Cardiac muscle cell (in vitro differentiated cells and primary cell): ENCODE results near the gene MORN5. TPM values are rescaled to one million over a fixed set of nuclear protein-coding genes. Genes with fewer than 3 reads are reported as not detected.

Experiments
- DNase-seq, 2 donors: peaks; one replicate each; pipeline versions ENCODE4 v3.0.0 to v3.0.0-alpha.2; 2010 to 2017; ENCODE audit warnings: low read depth in 1 of 2, low spot score in 1 of 2
- H3K27ac ChIP-seq: fragments of 200-600 bp; sonication (generic); 2 replicates; pipeline ENCODE4 v1.5.1; 2016
- H3K27me3 ChIP-seq: fragments of 200-600 bp; sonication (generic); 2 replicates; pipeline ENCODE4 v1.6.0; 2016; ENCODE audit warnings: control low read depth
- H3K36me3 ChIP-seq: fragments of 200-600 bp; sonication (generic); 2 replicates; pipeline ENCODE4 v1.5.1; 2016; ENCODE audit warnings: control low read depth
- H3K4me1 ChIP-seq: fragments of 200-600 bp; sonication (generic); 2 replicates; pipeline ENCODE4 v1.8.1; 2017; ENCODE audit warnings: low read depth, mild to moderate bottlenecking, mixed run types
- H3K4me3 ChIP-seq: fragments of 200-600 bp; sonication (generic); 2 replicates; pipeline ENCODE4 v1.5.1; 2016; ENCODE audit warnings: mild to moderate bottlenecking
- H3K9me3 ChIP-seq: fragments of 200-600 bp; sonication (generic); 2 replicates; pipeline ENCODE4 v1.5.1; 2017; ENCODE audit warnings: low read depth, mild to moderate bottlenecking, control low read depth
- polyA plus RNA-seq: library from polyadenylated mRNA; unstranded; fragments of >200 nt; fragmentation: Nextera tagmentation; extraction: Ambion mirVana; gene quantifications from 2 replicates; pipeline ENCODE4 v1.2.1, GENCODE V29; 2016
- total RNA-seq: library from RNA; depleted of rRNA; stranded (reverse); fragments of >200 nt; gene quantifications from 2 replicates; pipeline ENCODE4 v1.2.3, GENCODE V29; 2016
- TF ChIP-seq, protein P1 (sequence below): IDR thresholded peaks from 2 replicates; pipeline ENCODE4 v1.5.1; 2012; ENCODE audit warnings: low read depth, mild to moderate bottlenecking, low read length

Gene MORN5
- total and polyA plus RNA-seq, 2 experiments from 2014 or later = not detected

DNA sequence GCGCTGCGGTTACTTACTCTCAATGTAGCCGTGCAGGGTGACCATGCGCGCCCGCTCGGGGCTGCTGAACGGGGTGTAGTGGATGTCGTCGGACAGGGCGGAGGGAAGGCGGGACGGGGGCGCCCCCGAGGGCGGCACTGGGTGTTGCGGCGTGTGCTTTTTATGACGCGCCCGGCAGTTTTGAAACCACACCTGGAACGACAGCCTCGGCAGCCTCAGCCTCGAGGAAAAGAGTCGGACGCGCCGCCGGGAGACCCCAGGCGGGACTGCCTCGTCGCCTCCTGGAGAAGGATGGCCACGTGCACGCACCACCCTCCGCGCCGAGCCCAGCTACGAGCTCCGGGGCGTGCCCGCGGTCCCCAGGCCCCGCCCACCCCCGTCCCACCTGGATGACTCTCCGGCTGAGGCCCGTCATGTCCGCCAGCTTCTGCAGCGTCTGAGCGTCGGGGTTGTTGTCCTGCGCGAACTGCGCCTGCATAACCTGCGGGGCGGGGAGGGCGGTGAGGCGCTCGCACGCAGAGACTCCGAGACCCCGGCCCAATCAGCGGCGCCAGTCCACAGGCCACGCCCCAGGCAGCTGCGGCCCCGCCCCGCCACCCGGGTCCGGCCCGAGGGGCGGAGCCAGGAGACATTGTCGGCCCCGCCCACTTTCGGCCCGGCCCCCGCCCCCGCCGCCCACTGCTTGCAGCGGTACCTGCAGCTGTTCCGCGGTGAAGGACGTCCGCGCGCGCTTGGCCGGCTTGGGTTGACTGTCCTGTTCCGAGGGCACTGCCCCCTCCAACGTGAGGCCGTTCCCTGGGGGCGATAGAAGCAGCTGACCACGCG is 54.1 kb downstream of the MORN5 start:
- no peaks in the 10 kb centered on the region for H3K9me3 ChIP-seq
- H3K36me3 ChIP-seq = no peaks in the 10 kb centered on the region
- DNase-seq = peak in 1 of 2 donors; percentile 87
- no peak overlapping the region for H3K27ac ChIP-seq
- no peaks in the 10 kb centered on the region for H3K4me1 ChIP-seq
- TF ChIP-seq, protein P1, sequence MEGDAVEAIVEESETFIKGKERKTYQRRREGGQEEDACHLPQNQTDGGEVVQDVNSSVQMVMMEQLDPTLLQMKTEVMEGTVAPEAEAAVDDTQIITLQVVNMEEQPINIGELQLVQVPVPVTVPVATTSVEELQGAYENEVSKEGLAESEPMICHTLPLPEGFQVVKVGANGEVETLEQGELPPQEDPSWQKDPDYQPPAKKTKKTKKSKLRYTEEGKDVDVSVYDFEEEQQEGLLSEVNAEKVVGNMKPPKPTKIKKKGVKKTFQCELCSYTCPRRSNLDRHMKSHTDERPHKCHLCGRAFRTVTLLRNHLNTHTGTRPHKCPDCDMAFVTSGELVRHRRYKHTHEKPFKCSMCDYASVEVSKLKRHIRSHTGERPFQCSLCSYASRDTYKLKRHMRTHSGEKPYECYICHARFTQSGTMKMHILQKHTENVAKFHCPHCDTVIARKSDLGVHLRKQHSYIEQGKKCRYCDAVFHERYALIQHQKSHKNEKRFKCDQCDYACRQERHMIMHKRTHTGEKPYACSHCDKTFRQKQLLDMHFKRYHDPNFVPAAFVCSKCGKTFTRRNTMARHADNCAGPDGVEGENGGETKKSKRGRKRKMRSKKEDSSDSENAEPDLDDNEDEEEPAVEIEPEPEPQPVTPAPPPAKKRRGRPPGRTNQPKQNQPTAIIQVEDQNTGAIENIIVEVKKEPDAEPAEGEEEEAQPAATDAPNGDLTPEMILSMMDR = no peak
- H3K4me3 ChIP-seq = peak overlapping the region; percentile 30
- peaks cover 92% of the 10 kb centered on the region for H3K27me3 ChIP-seq

DNA sequence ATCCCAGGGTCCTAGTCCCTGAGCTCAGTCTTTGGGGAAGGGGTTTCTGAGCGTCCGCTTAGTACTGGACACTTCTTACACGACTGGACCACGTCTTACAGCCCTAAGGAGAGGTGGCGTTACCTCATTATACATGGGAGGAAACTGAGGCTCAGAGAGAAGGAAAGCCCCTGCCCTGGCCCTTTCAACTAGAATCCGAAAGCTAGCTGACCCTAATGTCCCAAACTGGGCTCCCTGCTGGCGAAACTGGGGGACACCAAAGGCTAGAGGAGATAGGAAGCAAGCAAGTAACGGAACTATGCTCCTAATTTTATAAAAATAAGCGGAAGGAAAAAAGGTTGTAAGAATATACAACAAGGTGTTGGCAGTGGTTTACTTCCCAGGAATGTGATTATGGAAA is 54.8 kb downstream of the MORN5 start:
- Histone ChIP-seq H3K27ac (no peak overlapping the region), H3K4me3 (peak overlapping the region; percentile 30), H3K36me3 (no peaks in the 10 kb centered on the region), H3K9me3 (no peaks in the 10 kb centered on the region), H3K27me3 (peaks cover 97% of the 10 kb centered on the region), H3K4me1 (peaks cover 5% of the 10 kb centered on the region)
- TF ChIP-seq, protein P1 = no peak
- DNase-seq = no peak

DNA sequence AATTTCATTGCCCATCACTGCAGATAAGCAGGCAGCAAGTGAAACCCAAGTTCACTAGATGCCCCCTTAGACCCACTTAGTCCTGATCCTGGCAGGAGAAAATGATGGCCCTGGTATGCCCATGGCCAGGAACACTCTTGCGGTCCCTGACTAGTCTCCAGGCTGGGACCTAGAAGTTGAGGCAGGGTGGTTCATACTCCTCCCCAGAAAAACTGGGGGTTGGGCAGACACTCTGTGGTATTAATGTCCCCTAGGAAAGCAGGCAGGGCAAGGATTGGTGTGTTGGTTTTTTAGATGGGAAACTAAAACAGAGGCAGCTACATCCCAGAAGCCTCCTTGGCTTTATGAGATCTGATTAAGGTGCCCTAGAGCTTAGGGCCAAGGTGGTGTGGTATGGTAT is 56.0 kb downstream of the MORN5 start:
- Histone ChIP-seq H3K27me3 (peaks cover 100% of the 10 kb centered on the region), H3K36me3 (no peaks in the 10 kb centered on the region), H3K27ac (no peak overlapping the region), H3K9me3 (no peaks in the 10 kb centered on the region), H3K4me1 (peaks cover 6% of the 10 kb centered on the region), H3K4me3 (no peak overlapping the region)
- DNase-seq = no peak
- TF ChIP-seq, protein P1 = no peak

DNA sequence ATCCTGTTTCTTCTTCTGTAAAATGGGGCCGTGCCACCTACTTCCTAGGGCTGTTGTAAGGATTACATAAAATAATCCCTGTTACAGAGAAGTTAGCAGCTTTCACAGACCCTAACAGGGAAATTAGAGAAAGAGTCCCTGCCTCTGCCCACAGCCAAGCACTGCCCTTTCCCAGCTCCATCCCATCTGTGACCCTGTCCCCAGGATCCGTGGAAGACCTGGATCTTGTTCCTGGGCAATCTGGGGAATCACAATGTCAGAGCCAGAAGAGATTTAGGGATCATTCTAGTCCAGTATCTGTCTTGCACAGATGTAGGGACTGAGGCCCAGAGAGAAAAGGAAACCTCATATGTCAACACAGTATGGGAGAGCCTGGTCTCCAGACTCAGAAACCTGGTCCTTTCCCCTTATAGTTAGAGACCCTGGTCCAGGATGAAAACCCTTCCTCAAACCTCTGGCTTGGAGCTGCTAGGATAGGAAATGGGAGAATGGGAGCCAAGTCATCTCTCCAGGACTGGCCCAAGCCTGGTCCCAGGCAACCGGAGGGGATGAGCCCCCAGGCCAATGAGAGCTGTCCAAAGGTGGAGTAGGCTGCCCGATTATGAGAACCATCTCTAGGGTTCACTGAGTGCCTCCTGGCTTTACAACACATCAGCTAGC is 56.6 kb downstream of the MORN5 start:
- no peaks in the 10 kb centered on the region for H3K36me3 ChIP-seq
- no peaks in the 10 kb centered on the region for H3K9me3 ChIP-seq
- peaks cover 6% of the 10 kb centered on the region for H3K4me1 ChIP-seq
- TF ChIP-seq, protein P1 = no peak
- no peak overlapping the region for H3K27ac ChIP-seq
- H3K4me3 ChIP-seq = no peak overlapping the region
- H3K27me3 ChIP-seq = peaks cover 100% of the 10 kb centered on the region
- no peak for DNase-seq

DNA sequence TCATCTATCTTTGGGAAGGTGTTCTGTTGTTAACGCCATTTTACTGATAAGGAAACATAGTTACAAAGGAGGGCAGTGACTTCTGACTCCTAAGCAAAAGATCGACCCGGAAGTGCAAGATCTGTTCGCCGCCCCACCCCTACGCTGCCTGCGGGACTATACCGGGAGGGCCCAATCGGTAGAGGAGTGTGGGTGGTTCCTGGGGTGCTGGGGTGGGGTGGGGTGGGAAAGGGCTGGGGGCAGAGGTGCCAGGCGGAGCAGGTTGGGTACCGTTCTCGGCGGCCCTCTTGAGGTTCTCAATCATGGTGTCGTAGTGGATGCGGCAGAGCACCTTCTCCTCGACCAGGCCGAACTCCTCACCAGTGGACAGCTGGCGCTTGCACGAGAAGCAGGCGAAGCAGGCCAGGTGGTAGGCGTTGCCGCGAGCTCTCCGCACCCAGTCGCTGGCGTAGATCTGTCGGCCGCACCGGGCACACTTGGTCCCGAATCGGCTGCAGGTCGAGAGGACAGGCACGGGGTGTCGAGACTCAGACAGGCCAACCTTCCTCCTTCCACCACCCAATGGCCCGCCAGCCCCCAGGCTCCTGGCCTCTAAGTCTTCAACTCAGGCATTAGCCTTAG is 57.2 kb downstream of the MORN5 start:
- Histone ChIP-seq H3K36me3 (no peaks in the 10 kb centered on the region), H3K4me1 (peaks cover 6% of the 10 kb centered on the region), H3K9me3 (no peaks in the 10 kb centered on the region), H3K4me3 (no peak overlapping the region), H3K27me3 (peaks cover 100% of the 10 kb centered on the region), H3K27ac (no peak overlapping the region)
- DNase-seq = no peak
- TF ChIP-seq, protein P1 = no peak
